Activated CD8-positive, alpha-beta memory T cell treated with anti-CD3 and anti-CD28 coated beads for 24 hours (primary cell): ENCODE measurements around the gene TNFSF8.

Experiments used
- DNase-seq: peaks from one replicate; pipeline ENCODE4 v3.0.0-alpha.2; 2020

Gene TNFSF8, protein sequence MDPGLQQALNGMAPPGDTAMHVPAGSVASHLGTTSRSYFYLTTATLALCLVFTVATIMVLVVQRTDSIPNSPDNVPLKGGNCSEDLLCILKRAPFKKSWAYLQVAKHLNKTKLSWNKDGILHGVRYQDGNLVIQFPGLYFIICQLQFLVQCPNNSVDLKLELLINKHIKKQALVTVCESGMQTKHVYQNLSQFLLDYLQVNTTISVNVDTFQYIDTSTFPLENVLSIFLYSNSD

GRCh38 chr9:114930056-114930812 lies at the start of gene TNFSF8:
TSS of gene TNFSF8 (minus strand) at chr9:114930591. CDS start at chr9:114930303, 288 bp downstream.
- peak; percentile 87 for DNase-seq

DNA sequence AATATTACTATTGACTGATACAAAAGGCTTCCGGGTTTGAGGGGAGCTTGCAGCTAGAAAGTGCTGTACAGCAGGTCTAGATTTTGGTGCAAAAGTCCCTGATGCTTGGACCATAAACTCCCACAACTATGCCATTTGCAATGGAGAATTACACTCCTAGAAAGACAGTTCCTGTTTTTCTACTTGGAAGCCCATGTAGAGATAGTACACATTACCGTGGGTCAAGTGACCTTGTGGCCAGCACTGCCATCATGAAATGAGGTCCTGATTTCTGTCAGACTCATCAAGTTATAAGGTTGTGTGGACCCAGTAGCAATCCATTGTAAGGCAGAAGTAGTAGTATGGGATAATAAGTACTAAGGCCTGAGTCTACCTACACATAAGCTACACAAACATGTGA lies 42.8 kb upstream of the TNFSF8 start:
- no peak for DNase-seq

DNA sequence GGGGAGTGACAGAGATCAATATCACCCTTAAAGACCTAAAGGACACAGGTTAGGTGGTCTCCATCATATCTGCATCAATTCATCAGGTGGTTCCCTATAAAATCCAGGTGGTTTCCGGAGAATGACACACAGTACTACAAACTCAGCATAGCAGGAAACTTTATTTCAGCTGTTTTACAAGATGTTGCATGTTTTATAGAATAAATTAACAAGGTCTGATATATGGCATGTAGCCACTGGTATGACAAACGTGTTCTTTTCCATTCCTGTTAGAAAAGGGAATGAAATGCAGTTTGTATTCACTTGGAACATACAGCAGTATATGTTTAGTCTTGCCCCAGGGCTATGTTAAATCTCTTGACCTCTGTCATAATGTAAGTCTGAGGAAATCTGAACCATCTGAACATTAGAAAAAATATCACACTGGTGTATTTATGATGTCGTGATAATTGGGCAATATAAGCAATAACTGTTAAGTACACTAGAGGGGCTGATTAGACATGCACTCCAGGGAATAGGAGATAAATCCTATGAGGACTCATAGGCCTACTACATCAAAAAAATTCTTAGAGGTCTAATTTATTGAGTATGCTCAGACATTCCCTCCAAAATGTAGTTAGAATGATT lies 42.2 kb upstream of the TNFSF8 start:
- DNase-seq = no peak

GRCh38 chr9:114969269-114969668 lies 38.9 kb upstream of the TNFSF8 start:
- DNase-seq = no peak

- no peak for DNase-seq
Observed at GRCh38 chr9:114968671-114969070, 38.3 kb upstream of the TNFSF8 start.

GRCh38 chr9:114965564-114965963 lies 35.2 kb upstream of the TNFSF8 start:
- no peak for DNase-seq

- no peak for DNase-seq
Observed at GRCh38 chr9:114962809-114963208, 32.4 kb upstream of the TNFSF8 start.

GRCh38 chr9:114960276-114960675 lies 29.9 kb upstream of the TNFSF8 start:
- DNase-seq = no peak

GRCh38 chr9:114958844-114959235 lies 28.4 kb upstream of the TNFSF8 start:
- no peak for DNase-seq

- peak; percentile 75 for DNase-seq
Observed at GRCh38 chr9:114958021-114958843, 27.8 kb upstream of the TNFSF8 start.

DNA sequence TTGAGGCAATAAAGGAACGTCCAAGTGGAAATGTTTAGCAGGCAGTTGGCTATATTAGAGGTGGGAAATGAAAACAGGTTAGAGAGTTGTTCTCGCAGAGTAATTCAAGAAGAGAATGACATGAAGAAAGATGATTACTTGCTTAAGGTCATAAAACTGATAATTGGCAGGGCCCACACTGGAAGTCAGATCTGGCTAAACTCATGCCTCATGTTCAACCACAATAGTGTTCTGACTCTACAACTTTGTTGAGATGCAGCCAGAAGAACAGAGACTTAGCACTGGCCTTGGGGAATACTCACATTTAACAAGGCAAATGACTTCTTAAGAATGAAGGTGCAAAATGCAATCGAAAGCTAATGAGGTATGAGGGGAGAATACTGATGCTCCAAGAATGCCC lies 27.2 kb upstream of the TNFSF8 start:
- no peak for DNase-seq

- no peak for DNase-seq
Observed at GRCh38 chr9:114954956-114955582, 24.7 kb upstream of the TNFSF8 start.

GRCh38 chr9:114953959-114954358 lies 23.6 kb upstream of the TNFSF8 start:
- no peak for DNase-seq

GRCh38 chr9:114953046-114953445 lies 22.7 kb upstream of the TNFSF8 start:
- no peak for DNase-seq

GRCh38 chr9:114950761-114951160 lies 20.4 kb upstream of the TNFSF8 start:
- DNase-seq = no peak

DNA sequence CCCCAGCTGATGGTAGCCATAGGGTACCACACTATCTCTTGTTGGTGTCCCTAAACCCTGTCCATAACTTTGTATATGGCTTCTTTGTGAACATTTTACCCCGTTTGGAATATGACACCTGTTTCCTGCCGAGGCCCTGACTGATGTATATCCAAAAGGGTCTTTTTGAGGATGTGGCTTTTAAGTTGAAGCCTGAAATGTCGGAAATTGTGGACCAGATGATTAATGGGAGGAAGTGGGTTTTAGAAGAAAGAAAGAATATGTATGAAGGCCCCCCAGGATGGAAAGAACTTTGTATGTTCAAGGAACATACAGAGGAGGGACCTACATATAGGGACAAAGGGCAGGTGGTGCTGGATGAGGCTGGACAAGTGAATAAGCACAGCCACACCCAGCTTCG lies 16.7 kb upstream of the TNFSF8 start:
- no peak for DNase-seq

DNA sequence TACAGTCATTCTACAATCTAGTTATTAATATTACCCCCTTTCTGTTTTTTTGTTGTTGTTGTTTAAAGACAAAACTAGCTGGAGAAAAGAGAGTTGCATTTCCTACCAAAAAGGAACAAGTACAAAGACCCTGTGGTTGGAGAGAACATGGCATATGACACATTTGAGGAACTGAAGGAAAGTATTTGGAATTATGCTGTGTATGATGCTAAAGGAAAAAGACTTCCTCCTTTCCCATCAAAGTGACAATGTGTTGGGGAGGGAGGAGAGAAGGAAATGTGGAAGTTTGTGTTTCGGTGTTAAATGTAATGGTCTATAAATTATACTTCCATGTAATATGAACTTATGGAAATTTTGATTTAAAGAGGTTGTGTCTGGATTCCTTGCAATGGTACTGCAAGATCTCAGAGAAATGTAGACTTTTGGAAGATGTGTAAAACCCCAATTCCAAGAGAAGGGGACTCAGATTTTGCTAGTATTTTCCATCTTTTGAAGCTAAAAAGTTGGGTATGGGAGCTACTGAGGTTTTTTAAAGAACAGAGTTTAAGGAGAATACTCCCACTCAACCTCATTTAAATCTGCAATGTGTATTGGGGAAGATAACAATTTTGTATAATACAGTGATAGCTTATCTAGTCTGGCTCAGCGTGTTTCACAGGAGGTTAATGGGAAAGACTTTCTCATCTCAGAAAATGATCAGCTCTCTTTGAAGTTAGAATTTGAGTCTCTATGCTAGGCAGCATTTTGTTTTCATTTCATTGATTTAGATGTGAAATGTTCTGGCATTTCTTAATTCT lies 15.4 kb upstream of the TNFSF8 start:
- no peak for DNase-seq

GRCh38 chr9:114941376-114941775 lies 11.0 kb upstream of the TNFSF8 start:
- DNase-seq = no peak

DNA sequence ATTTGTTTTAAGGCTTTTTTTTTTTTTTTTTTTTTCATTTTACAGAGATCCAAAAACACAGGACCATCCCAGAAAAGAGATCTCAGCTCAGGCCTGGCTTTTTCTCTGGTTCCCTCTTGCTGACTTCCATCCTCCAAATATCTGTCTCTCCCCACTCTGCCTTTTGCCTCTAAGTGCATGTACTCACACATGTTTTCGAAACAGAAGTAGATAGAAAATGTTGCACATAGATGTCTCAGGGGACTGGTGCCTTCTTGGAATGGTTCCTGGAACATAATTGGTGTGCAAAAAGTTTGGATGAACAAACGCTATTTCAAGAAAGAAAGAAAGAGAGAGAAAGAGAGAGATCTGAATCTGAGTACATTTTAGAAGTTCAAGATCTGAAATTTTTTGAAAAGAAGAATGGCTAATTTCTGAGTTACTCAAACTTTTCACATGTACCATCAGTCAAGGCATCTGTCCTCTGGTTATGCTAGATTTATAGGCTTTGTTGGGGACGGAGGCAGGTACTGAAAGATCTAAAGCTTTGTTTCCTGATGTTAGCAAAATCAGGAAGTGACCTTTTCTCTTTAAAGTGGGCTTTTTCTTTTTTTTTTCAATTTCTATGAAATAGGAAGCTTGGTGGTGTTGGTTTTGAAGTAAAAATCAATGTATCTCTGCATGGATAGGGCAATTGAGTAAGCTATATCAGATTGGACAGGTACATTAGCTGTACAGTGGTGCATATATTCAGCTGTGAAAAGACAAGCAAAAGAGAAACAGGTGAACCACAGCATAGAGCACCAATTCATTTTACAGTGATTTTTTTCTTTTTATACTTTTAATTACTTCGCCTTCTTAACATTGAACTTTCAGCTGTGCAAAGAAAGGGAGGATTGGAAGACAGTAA lies 8.5 kb upstream of the TNFSF8 start:
- DNase-seq = no peak

DNA sequence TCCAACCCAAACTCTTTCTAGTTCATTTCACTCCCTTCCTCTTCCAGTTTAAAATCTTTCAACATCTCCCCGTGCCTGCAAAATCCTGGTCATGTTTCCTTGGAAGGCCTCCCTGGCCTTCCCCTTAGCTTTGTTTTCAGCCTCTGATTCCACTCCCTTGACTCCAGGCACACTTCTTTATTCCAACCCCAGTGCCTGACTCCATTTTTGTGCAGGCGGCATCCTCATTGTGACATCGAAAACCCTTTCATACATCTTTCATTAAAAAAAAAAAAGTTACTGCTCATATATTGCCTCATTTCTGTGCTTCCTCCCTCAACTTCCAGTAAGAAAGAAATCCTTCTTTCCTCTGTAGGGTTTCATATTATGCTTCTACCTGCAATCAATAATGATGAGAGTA lies 7.1 kb upstream of the TNFSF8 start:
- no peak for DNase-seq

GRCh38 chr9:114936581-114936980 lies 6.2 kb upstream of the TNFSF8 start:
- no peak for DNase-seq
